Colon (tissue), 2 donors: Measurements from ENCODE around the gene VRK2.

Experiments used
- FAIRE-seq: peaks from 2 replicates; lab custom pipeline; 2012; peaks lifted over from hg19 to GRCh38; lab: Jason Lieb, UNC
- donor health status: control.
- donor health status: control.

VRK2 gene

GRCh38 chr2:58046585-58047372 is at the start of gene VRK2:
VRK2 (plus strand) TSS chr2:58046806; CDS start chr2:58048832, 2,026 bp downstream.
- FAIRE-seq, result no peak

- FAIRE-seq, result no peak
Observed at GRCh38 chr2:58006256-58006951, 40.2 kb upstream of the VRK2 start.

DNA sequence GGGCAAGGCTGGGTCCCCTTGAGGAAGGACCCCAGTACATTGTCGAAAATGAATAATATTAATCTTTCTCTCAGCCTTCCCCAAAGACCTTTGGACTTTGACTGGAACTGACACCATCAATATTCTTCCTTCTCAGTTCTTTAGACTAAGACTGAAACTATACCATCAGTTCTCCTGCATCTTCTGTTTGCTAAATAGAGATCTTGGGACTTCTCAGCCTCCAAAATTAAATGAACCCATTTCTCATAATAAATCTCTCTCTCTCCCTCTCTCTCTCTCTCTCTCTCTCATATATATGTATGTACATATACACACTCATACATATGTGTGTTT is 39.7 kb upstream of the VRK2 start:
- FAIRE-seq, result no peak

GRCh38 chr2:58010599-58010998 is 36.0 kb upstream of the VRK2 start:
- FAIRE-seq, result no peak

DNA sequence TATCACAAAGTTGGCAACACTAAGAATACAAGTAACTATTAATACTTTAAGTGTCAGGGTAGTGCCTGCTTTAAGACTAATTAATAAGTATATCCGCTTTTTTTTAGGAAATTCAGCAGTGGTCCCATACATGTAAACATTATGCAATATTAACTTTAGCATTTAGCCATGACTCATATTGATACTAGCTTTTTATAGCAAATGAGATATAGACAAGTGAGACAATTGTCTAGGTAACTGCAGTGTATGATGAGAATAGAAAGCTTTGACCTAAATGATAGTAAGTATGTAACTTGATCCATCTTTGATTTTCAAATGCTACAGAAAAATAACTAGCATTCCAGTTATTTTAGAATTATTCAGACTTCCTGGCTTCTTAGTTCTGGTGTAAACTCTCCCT is 27.4 kb upstream of the VRK2 start:
- no peak for FAIRE-seq

GRCh38 chr2:58025150-58025933 is 21.3 kb upstream of the VRK2 start:
- FAIRE-seq, result no peak

GRCh38 chr2:58027029-58027428 is 19.6 kb upstream of the VRK2 start:
- no peak for FAIRE-seq

GRCh38 chr2:58030771-58031170 is 15.8 kb upstream of the VRK2 start:
- FAIRE-seq, result no peak

DNA sequence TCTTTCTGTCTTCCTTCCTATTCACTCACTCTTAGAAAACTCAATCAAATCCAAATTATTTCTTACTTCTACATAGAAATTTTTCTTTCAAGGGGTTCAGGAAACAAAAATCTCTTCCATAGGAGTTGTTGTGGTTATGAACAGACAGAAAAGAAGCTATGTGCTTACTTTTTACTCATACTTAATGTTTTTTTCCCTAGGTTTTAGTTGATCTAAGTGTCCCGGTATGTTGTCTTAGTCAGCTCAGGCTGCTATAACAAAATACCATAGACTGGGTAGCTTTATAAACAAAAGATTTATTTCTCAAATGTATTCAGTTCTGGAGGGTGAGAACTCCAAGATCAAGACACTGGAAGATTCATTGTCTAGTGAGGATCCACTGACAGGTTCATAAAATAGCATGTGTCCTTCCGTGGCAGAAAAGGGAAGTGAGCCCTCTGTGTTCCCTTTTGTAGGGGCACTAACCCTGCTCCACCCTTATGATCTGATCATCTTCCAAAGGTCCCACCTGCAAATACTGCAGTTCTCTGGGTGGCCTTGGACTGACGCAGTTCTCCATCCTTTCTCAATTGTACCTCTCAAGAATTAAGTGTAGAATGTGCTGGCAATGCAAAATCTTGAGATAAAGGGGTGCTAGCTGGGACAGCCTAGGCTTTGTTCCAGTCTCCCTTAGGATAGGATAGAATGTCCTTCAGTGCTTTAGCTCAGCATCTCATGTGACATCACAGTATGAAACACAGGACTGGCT is 14.4 kb upstream of the VRK2 start:
- FAIRE-seq, result no peak

- FAIRE-seq, result no peak
Observed at GRCh38 chr2:58032764-58033080, 13.9 kb upstream of the VRK2 start.

DNA sequence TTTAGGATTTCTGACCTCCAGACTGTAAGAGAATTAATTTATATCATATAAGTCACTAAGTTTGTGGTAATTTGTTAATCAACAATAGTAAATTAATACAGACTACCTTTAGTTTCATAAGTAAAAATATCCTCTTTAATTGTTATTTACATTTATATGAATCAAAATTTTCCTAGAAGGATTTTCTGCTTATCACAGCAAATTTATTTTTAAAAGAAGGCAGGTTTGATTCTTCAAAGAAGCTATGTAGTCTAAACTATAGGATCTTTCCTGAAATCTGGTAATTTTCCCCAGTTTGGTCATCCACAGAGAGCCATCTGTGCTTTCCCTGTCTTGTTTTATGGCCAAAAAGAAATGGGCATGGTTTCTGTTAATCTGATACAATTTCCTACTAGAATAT is 13.1 kb upstream of the VRK2 start:
- FAIRE-seq, result no peak

- no peak for FAIRE-seq
Observed at GRCh38 chr2:58035352-58035751, 11.3 kb upstream of the VRK2 start.

DNA sequence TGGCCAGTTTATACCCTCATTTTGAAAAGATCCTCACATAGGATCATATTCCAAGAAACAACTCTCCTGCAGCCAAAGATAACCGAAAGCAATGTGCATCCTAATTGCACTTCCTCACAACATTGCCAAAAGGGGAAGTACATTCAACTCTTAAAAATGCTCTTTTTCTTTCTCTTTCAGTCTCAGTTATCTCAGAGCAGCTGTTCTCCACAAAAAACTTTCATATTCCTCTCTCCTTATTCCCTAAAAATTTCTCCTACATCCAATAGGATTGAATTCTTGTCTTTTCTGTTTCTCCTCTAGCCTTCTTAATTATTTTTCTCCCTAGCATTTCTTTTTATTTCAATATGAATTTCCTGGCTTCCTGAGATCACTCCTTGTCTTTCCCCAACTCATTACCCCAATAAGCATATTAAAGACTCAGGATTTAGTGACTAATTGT is 7.4 kb upstream of the VRK2 start:
- no peak for FAIRE-seq

DNA sequence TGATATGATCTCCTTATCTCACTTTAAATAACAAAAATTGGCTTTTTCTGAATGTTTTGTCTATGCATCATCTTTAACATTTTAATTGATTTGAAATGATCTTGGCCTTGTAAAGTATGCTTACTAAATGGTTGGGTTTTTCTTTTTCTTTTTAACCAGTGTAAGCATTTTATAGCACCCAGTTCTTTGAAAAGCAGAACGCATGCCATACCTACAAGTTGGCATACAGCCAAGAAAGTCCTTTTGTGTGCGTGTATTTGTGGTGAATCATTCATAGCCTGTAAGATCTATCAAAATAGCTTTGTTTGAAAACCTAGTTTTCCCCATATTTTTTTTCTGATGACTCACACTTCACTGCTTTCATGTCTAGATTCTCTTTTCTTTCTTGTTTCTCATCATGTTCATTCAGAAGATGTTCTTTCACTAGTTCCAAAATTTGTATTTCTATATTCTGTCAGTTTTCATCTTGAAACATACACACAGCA is 4.1 kb upstream of the VRK2 start:
- no peak for FAIRE-seq

- FAIRE-seq, result no peak
Observed at GRCh38 chr2:58044145-58044544, 2.5 kb upstream of the VRK2 start.

DNA sequence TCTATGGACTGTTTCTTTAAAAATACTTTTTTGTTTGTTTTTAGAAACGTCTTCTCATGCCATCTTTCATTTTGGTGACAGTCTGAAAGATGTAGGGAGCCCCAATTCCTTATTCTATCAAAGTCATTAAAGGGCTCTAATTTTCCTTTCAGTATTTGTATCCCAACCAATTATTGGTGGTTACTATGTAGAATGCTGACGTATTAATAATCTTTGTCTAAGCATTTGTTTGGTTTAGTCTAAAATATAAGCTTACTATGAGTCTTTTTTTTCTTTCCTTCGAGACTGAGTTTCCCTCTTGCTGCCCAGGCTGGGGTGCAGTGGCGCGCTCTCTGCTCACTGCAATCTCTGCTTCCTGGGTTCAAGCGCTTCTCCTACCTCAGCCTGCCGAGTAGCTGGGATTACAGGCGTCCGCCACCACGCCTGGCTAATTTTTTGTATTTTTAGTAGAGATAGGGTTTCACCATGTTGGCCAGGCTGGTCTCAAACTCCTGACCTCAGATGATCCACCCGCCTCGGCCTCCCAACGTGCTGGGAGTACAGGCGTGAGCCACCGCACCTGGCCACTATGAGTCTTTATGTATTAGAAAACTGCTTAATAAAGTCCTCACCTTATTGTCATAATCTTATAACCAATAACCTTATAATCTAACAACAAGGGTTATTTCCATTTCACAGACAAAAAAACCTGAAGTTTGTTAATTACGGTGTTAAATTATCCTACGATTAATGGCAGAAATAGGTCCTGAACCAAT is 849 bp upstream of the VRK2 start:
- FAIRE-seq, result no peak

GRCh38 chr2:58046335-58046584 is 346 bp upstream of the VRK2 start:
- no peak for FAIRE-seq

GRCh38 chr2:58047373-58047935 is 848 bp downstream of the VRK2 start:
- no peak for FAIRE-seq

- no peak for FAIRE-seq
Observed at GRCh38 chr2:58047961-58048360, 1.4 kb downstream of the VRK2 start.

DNA sequence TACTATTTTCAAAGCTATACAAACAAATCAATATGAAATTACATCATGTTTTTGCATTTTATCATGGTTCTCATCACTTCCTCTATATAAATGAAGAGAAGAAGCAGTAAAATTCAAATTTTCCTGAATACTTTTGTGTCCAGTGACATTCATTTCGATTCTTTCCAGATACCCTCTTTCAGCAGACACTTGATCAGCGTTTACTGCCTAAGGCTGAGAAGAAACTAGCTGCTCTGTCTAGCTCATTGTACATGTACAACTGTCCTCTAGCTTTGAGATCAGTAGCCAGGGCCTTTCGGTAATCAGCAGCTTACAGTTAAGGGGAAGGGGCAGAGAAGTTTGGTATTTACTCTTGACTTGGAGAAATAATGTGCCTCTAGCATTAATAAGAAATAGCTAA is 4.8 kb downstream of the VRK2 start:
- no peak for FAIRE-seq

DNA sequence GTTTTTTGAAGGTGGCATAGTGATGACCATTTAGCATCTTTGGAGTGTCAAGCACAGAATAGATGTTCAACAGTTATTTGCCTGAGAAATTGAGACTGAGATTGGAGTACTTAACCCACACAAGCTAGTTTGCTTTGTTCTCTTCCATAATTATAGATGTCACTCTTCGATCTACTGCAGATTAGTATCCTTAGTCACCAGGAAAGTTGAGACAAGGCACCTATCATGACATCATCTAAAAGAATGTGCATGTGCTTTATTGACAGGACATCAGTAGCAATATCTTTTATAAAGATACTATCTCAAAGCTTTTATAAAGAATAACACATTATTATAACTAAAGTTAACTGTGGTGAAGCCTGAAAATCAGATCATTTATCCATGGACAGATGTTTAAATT is 6.4 kb downstream of the VRK2 start:
- FAIRE-seq, result no peak

DNA sequence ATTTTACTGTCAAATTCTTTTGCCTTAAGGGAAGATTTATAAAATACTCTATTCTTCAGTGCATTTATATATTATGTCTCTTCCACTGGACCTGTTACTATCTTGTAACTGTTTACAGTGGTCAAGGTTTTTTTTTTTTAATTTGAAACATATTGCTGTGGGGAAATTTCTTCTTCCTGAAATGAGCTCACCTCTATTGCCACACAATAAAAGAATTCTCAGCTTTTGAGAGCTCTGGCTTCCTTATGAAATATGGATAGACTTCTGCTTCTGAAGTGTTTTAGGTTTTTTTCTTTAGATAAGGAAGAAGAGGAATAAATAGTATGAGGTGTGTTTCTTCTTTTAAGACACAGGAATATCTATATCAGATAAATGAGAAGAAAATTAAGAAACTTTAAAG is 7.7 kb downstream of the VRK2 start:
- peak; percentile 92 for FAIRE-seq
